OCI-LY1 (cell line): ENCODE results near the gene IYD.
"Not testable (repeated sequence)": the region's sequence is repeated elsewhere in the genome, so short reads cannot be mapped to it uniquely, and the experiment has no call there.

Source experiments
- H2AFZ ChIP-seq: fragments of 200-600 bp; sonication (generic), shearing (Covaris generic); 2 replicates; pipeline ENCODE4 v1.6.0; 2014; ENCODE audit warnings: antibody characterized with exemption, mild to moderate bottlenecking, low read length
- H3F3A ChIP-seq: fragments of 200-600 bp; sonication (generic), shearing (Covaris generic); 2 replicates; pipeline ENCODE4 v1.6.0; 2014; ENCODE audit warnings: mild to moderate bottlenecking, antibody characterized with exemption, low read length, moderate library complexity; ENCODE audit not compliant: insufficient read depth
- H3K27ac ChIP-seq: fragments of 200-600 bp; sonication (generic); 2 replicates; pipeline ENCODE4 v1.5.1; 2014; ENCODE audit warnings: low read length, mixed run types, mild to moderate bottlenecking, low read depth; ENCODE audit not compliant: poor library complexity, severe bottlenecking
- H3K27me3 ChIP-seq: fragments of 200-600 bp; sonication (generic); 2 replicates; pipeline ENCODE4 v1.6.0; 2014; ENCODE audit warnings: antibody characterized with exemption, mild to moderate bottlenecking, low read length, moderate library complexity; ENCODE audit not compliant: insufficient read depth
- H3K36me3 ChIP-seq: fragments of 200-600 bp; sonication (generic); 2 replicates; pipeline ENCODE4 v1.6.1; 2014; ENCODE audit warnings: mild to moderate bottlenecking, antibody characterized with exemption, low read length, moderate library complexity, mixed read lengths; ENCODE audit not compliant: insufficient read depth
- H3K4me1 ChIP-seq: fragments of 200-600 bp; sonication (generic); 2 replicates; pipeline ENCODE4 v1.5.1; 2014; ENCODE audit warnings: mild to moderate bottlenecking, low read length, moderate library complexity; ENCODE audit not compliant: insufficient read depth, severe bottlenecking
- H3K4me2 ChIP-seq: fragments of 200-600 bp; sonication (generic), shearing (Covaris generic); 2 replicates; pipeline ENCODE4 v1.6.1; 2014; ENCODE audit warnings: low read length
- H3K4me3 ChIP-seq: fragments of 200-600 bp; sonication (generic); 2 replicates; pipeline ENCODE4 v1.5.1; 2014; ENCODE audit warnings: low read length, low read depth, mild to moderate bottlenecking, mixed read lengths; ENCODE audit not compliant: poor library complexity, severe bottlenecking
- H3K79me2 ChIP-seq: fragments of 200-600 bp; shearing (Covaris generic); 2 replicates; pipeline ENCODE4 v1.6.1; 2016; ENCODE audit warnings: mixed run types, low read length, mixed read lengths; ENCODE audit not compliant: insufficient read depth
- H3K9ac ChIP-seq: fragments of 200-600 bp; sonication (generic), shearing (Covaris generic); 2 replicates; pipeline ENCODE4 v1.6.1; 2014; ENCODE audit warnings: mild to moderate bottlenecking, low read length, mixed read lengths
- H3K9me2 ChIP-seq: fragments of 200-600 bp; sonication (generic), shearing (Covaris generic); 2 replicates; pipeline ENCODE4 v1.6.1; 2014; ENCODE audit warnings: low read depth, mild to moderate bottlenecking, low read length, mixed read lengths
- H3K9me3 ChIP-seq: fragments of 200-600 bp; shearing (Covaris generic); 2 replicates; pipeline ENCODE4 v1.6.1; 2014; ENCODE audit warnings: low read length, mixed read lengths
- H4K20me1 ChIP-seq: fragments of 200-600 bp; sonication (generic), shearing (Covaris generic); 2 replicates; pipeline ENCODE4 v1.6.0; 2016; ENCODE audit warnings: mild to moderate bottlenecking, low read length; ENCODE audit not compliant: insufficient read depth
- EZH2 ChIP-seq: fragments of 200-600 bp; sonication (generic), shearing (Covaris generic); IDR thresholded peaks from 2 replicates; pipeline ENCODE4 v1.8.0; 2017; ENCODE audit warnings: borderline replicate concordance, mixed run types, mild to moderate bottlenecking, antibody characterized with exemption, low read length, moderate library complexity, mixed read lengths
- TF ChIP-seq, protein P1 (sequence below): fragments of 200-600 bp; sonication (generic), shearing (Covaris generic); IDR thresholded peaks from 2 replicates; pipeline ENCODE4 v1.5.1; 2017; ENCODE audit warnings: mild to moderate bottlenecking, antibody characterized with exemption, low read length, moderate library complexity, mixed read lengths

Gene IYD

DNA sequence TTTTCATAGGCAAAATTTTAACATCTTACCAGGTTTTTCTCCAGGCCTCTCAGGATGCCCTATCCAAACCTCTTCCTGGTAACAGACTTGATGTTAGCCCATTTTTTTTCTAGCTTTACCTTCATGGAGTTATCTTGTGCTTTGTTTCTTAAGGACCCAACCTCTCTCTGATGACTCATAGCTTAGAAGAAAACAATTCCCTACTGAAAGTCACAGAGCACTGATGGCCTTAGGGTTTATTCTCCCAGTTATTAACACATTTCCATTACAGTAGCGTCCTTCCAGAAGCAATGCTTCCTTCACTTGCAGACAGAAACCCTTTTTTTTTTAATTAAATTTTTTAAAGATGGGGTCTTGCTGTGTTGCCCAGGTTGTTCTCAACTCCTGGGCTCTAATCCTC lies 79.4 kb downstream of the IYD start:
- Histone ChIP-seq H3K27me3 (no peaks in the 10 kb centered on the region), H3K4me3 (no peak overlapping the region), H2AFZ (no peak overlapping the region), H3K9ac (no peak overlapping the region), H3K27ac (no peak overlapping the region), H4K20me1 (no peaks in the 10 kb centered on the region), H3K9me3 (0 out of 2 replicates have a peak, but pooled peaks cover 2% of the 10 kb centered on the region), H3K9me2 (no peaks in the 10 kb centered on the region), H3F3A (no peaks in the 10 kb centered on the region), H3K4me1 (no peaks in the 10 kb centered on the region), H3K79me2 (no peaks in the 10 kb centered on the region), H3K36me3 (no peaks in the 10 kb centered on the region), H3K4me2 (no peak overlapping the region)
- TF ChIP-seq, protein P1, sequence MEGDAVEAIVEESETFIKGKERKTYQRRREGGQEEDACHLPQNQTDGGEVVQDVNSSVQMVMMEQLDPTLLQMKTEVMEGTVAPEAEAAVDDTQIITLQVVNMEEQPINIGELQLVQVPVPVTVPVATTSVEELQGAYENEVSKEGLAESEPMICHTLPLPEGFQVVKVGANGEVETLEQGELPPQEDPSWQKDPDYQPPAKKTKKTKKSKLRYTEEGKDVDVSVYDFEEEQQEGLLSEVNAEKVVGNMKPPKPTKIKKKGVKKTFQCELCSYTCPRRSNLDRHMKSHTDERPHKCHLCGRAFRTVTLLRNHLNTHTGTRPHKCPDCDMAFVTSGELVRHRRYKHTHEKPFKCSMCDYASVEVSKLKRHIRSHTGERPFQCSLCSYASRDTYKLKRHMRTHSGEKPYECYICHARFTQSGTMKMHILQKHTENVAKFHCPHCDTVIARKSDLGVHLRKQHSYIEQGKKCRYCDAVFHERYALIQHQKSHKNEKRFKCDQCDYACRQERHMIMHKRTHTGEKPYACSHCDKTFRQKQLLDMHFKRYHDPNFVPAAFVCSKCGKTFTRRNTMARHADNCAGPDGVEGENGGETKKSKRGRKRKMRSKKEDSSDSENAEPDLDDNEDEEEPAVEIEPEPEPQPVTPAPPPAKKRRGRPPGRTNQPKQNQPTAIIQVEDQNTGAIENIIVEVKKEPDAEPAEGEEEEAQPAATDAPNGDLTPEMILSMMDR = no peak
- no peak for TF ChIP-seq EZH2

DNA sequence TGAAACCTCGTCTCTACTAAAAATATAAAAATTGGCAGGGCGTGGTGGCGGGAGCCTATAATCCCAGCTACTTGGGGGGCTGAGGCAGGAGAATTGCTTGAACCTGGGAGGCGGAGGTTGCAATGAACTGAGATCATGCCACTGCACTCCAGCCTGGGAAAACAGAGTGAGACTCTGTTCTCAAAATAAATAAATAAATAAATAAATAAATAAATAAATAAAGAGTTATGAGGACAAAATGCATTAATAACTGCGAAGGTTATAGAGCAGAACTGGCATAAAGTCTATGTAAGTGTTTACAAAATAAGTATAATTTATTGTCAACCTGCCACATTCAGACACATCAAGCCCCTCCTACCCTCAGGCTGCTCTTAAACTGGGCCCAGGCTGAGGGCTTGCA lies 80.2 kb downstream of the IYD start:
- not testable (repeated sequence) for H3K79me2 ChIP-seq, H3F3A ChIP-seq, H3K4me3 ChIP-seq, H2AFZ ChIP-seq, H3K9ac ChIP-seq, H3K36me3 ChIP-seq, H3K9me3 ChIP-seq, H3K4me2 ChIP-seq, H3K27ac ChIP-seq, H3K27me3 ChIP-seq, H3K9me2 ChIP-seq, H4K20me1 ChIP-seq, H3K4me1 ChIP-seq

DNA sequence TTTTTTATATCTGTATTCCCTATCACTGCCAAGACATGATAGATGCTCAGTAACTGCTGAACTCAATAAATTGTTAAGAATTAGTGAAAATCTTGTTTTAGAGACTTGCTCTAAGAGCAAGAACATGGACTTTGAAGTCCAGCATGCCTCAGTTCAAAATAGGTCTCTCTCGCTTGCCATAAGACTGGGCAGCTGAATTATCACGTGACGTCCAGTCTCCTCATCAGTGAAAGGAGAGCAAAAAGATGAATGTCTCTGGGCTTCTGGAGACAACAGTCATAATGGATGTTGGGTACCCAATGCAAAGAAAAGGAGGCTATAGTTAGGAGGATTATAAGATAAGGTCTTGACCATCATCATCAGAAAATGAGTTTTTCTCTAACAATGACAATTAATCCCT lies 82.1 kb downstream of the IYD start:
- no peaks in the 10 kb centered on the region for H3K9me3 ChIP-seq
- H3K27ac ChIP-seq = no peak overlapping the region
- TF ChIP-seq, protein P1 = no peak
- H3K4me1 ChIP-seq = no peaks in the 10 kb centered on the region
- no peak overlapping the region for H3K9ac ChIP-seq
- no peak overlapping the region for H3K4me2 ChIP-seq
- no peak overlapping the region for H2AFZ ChIP-seq
- no peaks in the 10 kb centered on the region for H3K27me3 ChIP-seq
- H3K36me3 ChIP-seq = no peaks in the 10 kb centered on the region
- H3K9me2 ChIP-seq = no peaks in the 10 kb centered on the region
- H3K79me2 ChIP-seq = no peaks in the 10 kb centered on the region
- H3F3A ChIP-seq = no peaks in the 10 kb centered on the region
- H4K20me1 ChIP-seq = no peaks in the 10 kb centered on the region
- no peak overlapping the region for H3K4me3 ChIP-seq

DNA sequence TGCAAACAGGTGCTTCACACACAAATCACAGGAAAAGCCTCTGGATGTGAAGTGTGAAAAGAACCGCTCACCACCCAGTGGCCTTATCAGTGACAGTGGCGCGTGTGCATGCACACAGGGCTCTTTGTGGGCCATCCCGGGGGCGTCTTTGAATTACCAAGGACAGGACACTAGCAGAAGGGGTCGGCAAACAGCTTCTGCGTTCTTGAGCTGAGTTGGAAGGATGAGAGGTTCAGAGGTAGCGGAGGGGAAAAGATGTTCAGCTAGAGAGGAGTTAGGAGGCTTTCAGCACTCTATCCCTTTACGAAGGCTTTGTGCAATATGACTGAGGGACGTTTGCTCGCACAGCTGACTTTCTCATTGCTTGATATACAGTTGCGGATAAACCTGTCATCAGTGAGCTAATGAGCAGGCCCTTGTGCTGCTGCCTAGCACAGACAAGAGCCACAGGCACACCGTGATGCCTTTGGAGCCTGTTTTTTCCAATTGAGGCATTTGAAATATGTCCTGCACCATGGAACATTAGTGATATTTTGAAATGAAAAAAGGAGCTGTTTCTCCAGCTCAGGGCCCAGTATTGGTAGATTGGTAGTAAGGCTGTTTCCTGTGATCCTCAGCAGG lies 83.1 kb downstream of the IYD start:
- Histone ChIP-seq H3K4me1 (no peaks in the 10 kb centered on the region), H2AFZ (no peak overlapping the region), H3K9ac (no peak overlapping the region), H3K4me2 (no peak overlapping the region), H3K36me3 (no peaks in the 10 kb centered on the region), H3F3A (no peaks in the 10 kb centered on the region), H3K27ac (no peak overlapping the region), H3K9me3 (no peaks in the 10 kb centered on the region), H4K20me1 (no peaks in the 10 kb centered on the region), H3K27me3 (no peaks in the 10 kb centered on the region), H3K9me2 (no peaks in the 10 kb centered on the region), H3K4me3 (no peak overlapping the region), H3K79me2 (no peaks in the 10 kb centered on the region)
- TF ChIP-seq, protein P1 = no peak
- no peak for TF ChIP-seq EZH2
